ENCODE measurements around the gene DTNBP1.
"Not testable (repeated sequence)": the region's sequence is repeated elsewhere in the genome, so short reads cannot be mapped to it uniquely, and the experiment has no call there.

DTNBP1 gene

GRCh38 chr6:15662326-15663129 is at the start of gene DTNBP1:
DTNBP1 (minus strand) TSS chr6:15663028; CDS start chr6:15662869, 159 bp downstream.
- peak; percentile 69 for DNase-seq

- no peak for DNase-seq
Measured at GRCh38 chr6:15709651-15710269, 46.9 kb upstream of the DTNBP1 start.

- DNase-seq, result no peak
Measured at GRCh38 chr6:15708231-15708630, 45.4 kb upstream of the DTNBP1 start.

GRCh38 chr6:15705981-15706380 is 43.2 kb upstream of the DTNBP1 start:
- no peak for DNase-seq

GRCh38 chr6:15698471-15698870 is 35.6 kb upstream of the DTNBP1 start:
- no peak for DNase-seq

- no peak for DNase-seq
Measured at GRCh38 chr6:15697895-15698294, 35.1 kb upstream of the DTNBP1 start.

- DNase-seq, result peak; percentile 45
Measured at GRCh38 chr6:15691250-15691869, 28.5 kb upstream of the DTNBP1 start.

GRCh38 chr6:15690510-15690909 is 27.7 kb upstream of the DTNBP1 start:
- no peak for DNase-seq

- no peak for DNase-seq
Measured at GRCh38 chr6:15689586-15690482, 27.0 kb upstream of the DTNBP1 start.

GRCh38 chr6:15685619-15686018 is 22.8 kb upstream of the DTNBP1 start:
- no peak for DNase-seq

- DNase-seq, result no peak
Measured at GRCh38 chr6:15682965-15683822, 20.4 kb upstream of the DTNBP1 start.

- DNase-seq, result no peak
Measured at GRCh38 chr6:15681946-15682345, 19.1 kb upstream of the DTNBP1 start.

GRCh38 chr6:15678514-15678913 is 15.7 kb upstream of the DTNBP1 start:
- DNase-seq, result no peak

- DNase-seq, result no peak
Measured at GRCh38 chr6:15677822-15678221, 15.0 kb upstream of the DTNBP1 start.

- DNase-seq, result no peak
Measured at GRCh38 chr6:15675536-15676220, 12.8 kb upstream of the DTNBP1 start.

GRCh38 chr6:15674690-15675386 is 12.0 kb upstream of the DTNBP1 start:
- DNase-seq, result no peak

GRCh38 chr6:15673666-15674065 is 10.8 kb upstream of the DTNBP1 start:
- no peak for DNase-seq

GRCh38 chr6:15672818-15673217 is 10.0 kb upstream of the DTNBP1 start:
- DNase-seq, result no peak

- DNase-seq, result no peak
Measured at GRCh38 chr6:15672291-15672690, 9.5 kb upstream of the DTNBP1 start.

GRCh38 chr6:15668918-15669317 is 6.1 kb upstream of the DTNBP1 start:
- no peak for DNase-seq

GRCh38 chr6:15666896-15667295 is 4.1 kb upstream of the DTNBP1 start:
- not testable (repeated sequence) for DNase-seq
